ENCODE results near the gene DEAF1. TPM values are rescaled to one million over a fixed set of nuclear protein-coding genes. Genes with fewer than 3 reads are reported as not detected.

DEAF1 gene
- total RNA-seq, 6 experiments from 2014 or later, result 11.3 to 17.9 (median 14.0) TPM

GRCh38 chr11:617199-617911, 77.7 kb downstream of the DEAF1 start:
- H3K4me1 ChIP-seq, result peaks cover 0 to 33% (median 16%) of the 10 kb centered on the region in 4 donors

GRCh38 chr11:616320-617198, 78.5 kb downstream of the DEAF1 start:
- Histone ChIP-seq H3K4me3 (peak overlapping the region; percentile 63 to 73 (median 65)), H3K27me3 (no peaks in the 10 kb centered on the region), H3K4me1 (peaks cover 0 to 41% (median 20%) of the 10 kb centered on the region in 4 donors), H3K27ac (peak overlapping the region in 2 of 3 donors; percentile 82 to 85), H3K36me3 (peaks cover 0 to 16% (median 7%) of the 10 kb centered on the region in 4 donors), H3K9me3 (no peaks in the 10 kb centered on the region)
- intact Hi-C loops (cut with DNase I), result no loop called here
- 85% methylated on average over 18 of the region's 39 CpGs for WGBS (ENCODE audit: insufficient coverage, low coverage, low lambda C conversion rate, missing lambda C conversion rate)
- peak in 1 of 3 donors; percentile 72 for DNase-seq
- no peak for ATAC-seq
- TF ChIP-seq CTCF (IDR thresholded peaks at IDR 0.05) (no peak), POLR2A (IDR thresholded peaks at IDR 0.05) (no peak)

More at GRCh38 chr11:617199-617911, 77.7 kb downstream of the DEAF1 start:
- Histone ChIP-seq H3K36me3 (peaks cover 0 to 10% (median 4%) of the 10 kb centered on the region in 4 donors), H3K9me3 (no peaks in the 10 kb centered on the region), H3K4me3 (no peak overlapping the region), H3K27ac (no peak overlapping the region), H3K27me3 (no peaks in the 10 kb centered on the region)
- 91% methylated on average over 7 of the region's 57 CpGs for WGBS (ENCODE audit: insufficient coverage, low coverage, low lambda C conversion rate, missing lambda C conversion rate)
- DNase-seq (peak in 2 of 3 donors; percentile 33 to 59), ATAC-seq (no peak)
- TF ChIP-seq CTCF (IDR thresholded peaks at IDR 0.05), result no peak
- no peak for TF ChIP-seq POLR2A (IDR thresholded peaks at IDR 0.05)
- intact Hi-C loops (cut with DNase I), result no loop called here

- Histone ChIP-seq H3K4me3 (peak within 1 kb of the TSS; percentile 63 to 73 (median 65)), H3K27ac (peak within 1 kb of the TSS; percentile 82 to 92 (median 85)), H3K4me1 (peaks cover 0 to 50% (median 24%) of the 10 kb centered on the region in 4 donors), H3K9me3 (no peaks in the 10 kb centered on the region), H3K27me3 (no peaks in the 10 kb centered on the region), H3K36me3 (peaks cover 0 to 24% (median 13%) of the 10 kb centered on the region in 4 donors)
- peak; percentile 66 to 80 (median 68) for ATAC-seq
- intact Hi-C loops (cut with DNase I), result no loop called here
- WGBS (ENCODE audit: insufficient coverage, low coverage, low lambda C conversion rate, missing lambda C conversion rate), result 1% methylated on average over 40 of the region's 66 CpGs
- TF ChIP-seq POLR2A (IDR thresholded peaks at IDR 0.05) (peak; percentile 98), CTCF (IDR thresholded peaks at IDR 0.05) (no peak)
- peak; percentile 97 for DNase-seq
These were observed 79.3 kb downstream of the DEAF1 start, which contains the start of gene IRF7 for GRCh38 chr11:615504-616319. Gene IRF7, minus strand, starts transcription at chr11:615950. Its CDS starts 586 bp downstream, at chr11:615364.

Data from right lobe of liver (tissue), 6 donors.